T-helper 1 cell treated with Interleukin-12 subunit alpha and Interleukin-12 subunit beta and Interleukin-4 antibody, amounts not matched to agents 30 ng/mL and 1 ng/mL, for 36 hours (primary cell): Measurements from ENCODE around the gene TK2. TPM values are rescaled to one million over a fixed set of nuclear protein-coding genes. Genes with fewer than 3 reads are reported as not detected.
"Not testable (repeated sequence)": the region's sequence is repeated elsewhere in the genome, so short reads cannot be mapped to it uniquely, and the experiment has no call there.

ENCODE experiments used
- intact Hi-C: fragments of 100-400 bp; cut with micrococcal nuclease; formaldehyde crosslinking; loops from one replicate; pipeline ENCODE4 v1.15.1; 2024
- total RNA-seq: library from RNA; stranded (reverse); gene quantifications from 2 replicates; pipeline ENCODE4 v1.2.3, GENCODE V29; 2022

The TK2 gene
- total RNA-seq, 1 donor from 2014 or later: 17.6 TPM

- intact Hi-C loops: loop anchor here (1.0 kb wide), 3 partner anchors 30 to 82 kb away; partner anchors contain the start of genes CKLF and CMTM3
These were observed 27.8 kb downstream of the TK2 start for GRCh38 chr16:66521951-66522771.

- intact Hi-C loops: no loop called here
These were observed 28.6 kb downstream of the TK2 start for GRCh38 chr16:66521252-66521713.

- intact Hi-C loops: no loop called here
These were observed 29.3 kb downstream of the TK2 start for GRCh38 chr16:66520406-66521170.

- intact Hi-C loops: no loop called here
These were observed 30.2 kb downstream of the TK2 start for GRCh38 chr16:66519482-66520373.

GRCh38 chr16:66517586-66518263 is 32.2 kb downstream of the TK2 start:
- intact Hi-C loops: loop anchor here (1.0 to 2.0 kb wide), 4 partner anchors 87 to 355 kb away; partner anchors contain the start of genes CMTM3, CMTM4 and DYNC1LI2

- intact Hi-C loops: loop anchor here (1.0 to 2.0 kb wide), 9 partner anchors 7 to 356 kb away; partner anchors contain the start of genes CKLF, CMTM3, CMTM4 and DYNC1LI2
These were observed 32.9 kb downstream of the TK2 start for GRCh38 chr16:66516808-66517585.

- intact Hi-C loops: loop anchor here (1.0 to 2.0 kb wide), 8 partner anchors 8 to 356 kb away; partner anchors contain the start of genes CKLF, CMTM4 and DYNC1LI2
These were observed 33.5 kb downstream of the TK2 start for GRCh38 chr16:66516509-66516807.

- intact Hi-C loops: loop anchor here (1.0 to 2.0 kb wide), 8 partner anchors 8 to 357 kb away; partner anchors contain the start of genes CKLF, CMTM4 and DYNC1LI2
These were observed 34.1 kb downstream of the TK2 start for GRCh38 chr16:66515596-66516508.

GRCh38 chr16:66514980-66515595 is 34.8 kb downstream of the TK2 start:
- intact Hi-C loops: not testable (repeated sequence)

GRCh38 chr16:66514391-66514790 is 35.5 kb downstream of the TK2 start:
- intact Hi-C loops: not testable (repeated sequence)

- intact Hi-C loops: no loop called here
These were observed 36.7 kb downstream of the TK2 start for GRCh38 chr16:66513111-66513723.

GRCh38 chr16:66512272-66513110 is 37.4 kb downstream of the TK2 start:
- intact Hi-C loops: no loop called here

- intact Hi-C loops: no loop called here
These were observed 38.2 kb downstream of the TK2 start for GRCh38 chr16:66511602-66512271.

GRCh38 chr16:66510711-66511601 is 39.0 kb downstream of the TK2 start:
- intact Hi-C loops: no loop called here

GRCh38 chr16:66510298-66510697 is 39.6 kb downstream of the TK2 start:
- intact Hi-C loops: no loop called here
